WI38 (cell line): ENCODE results near the gene BCKDHA.
A peak's percentile ranks its signal among the peaks of the same experiment; 100 is the strongest.

Experiments
- H3K4me3 ChIP-seq: 2 replicates; pipeline ENCODE4 v1.5.1; 2011; ENCODE audit warnings: low read depth, mild to moderate bottlenecking, control low read depth, low read length
- TF ChIP-seq, protein P1 (sequence below): IDR thresholded peaks from 2 replicates; pipeline ENCODE4 v1.5.1; 2012; ENCODE audit warnings: low read depth, mild to moderate bottlenecking, control low read depth, low read length

The BCKDHA gene

GRCh38 chr19:41397086-41398049 lies at the start of gene BCKDHA, which contains the start of gene EXOSC5:
Gene BCKDHA, plus strand, starts transcription at chr19:41397818. Its CDS starts 10 bp downstream, at chr19:41397828.
Gene EXOSC5, minus strand, starts transcription at chr19:41397359. Its CDS starts 31 bp downstream, at chr19:41397328.
- H3K4me3 ChIP-seq, result peak within 1 kb of the TSS; percentile 100
- TF ChIP-seq, protein P1, sequence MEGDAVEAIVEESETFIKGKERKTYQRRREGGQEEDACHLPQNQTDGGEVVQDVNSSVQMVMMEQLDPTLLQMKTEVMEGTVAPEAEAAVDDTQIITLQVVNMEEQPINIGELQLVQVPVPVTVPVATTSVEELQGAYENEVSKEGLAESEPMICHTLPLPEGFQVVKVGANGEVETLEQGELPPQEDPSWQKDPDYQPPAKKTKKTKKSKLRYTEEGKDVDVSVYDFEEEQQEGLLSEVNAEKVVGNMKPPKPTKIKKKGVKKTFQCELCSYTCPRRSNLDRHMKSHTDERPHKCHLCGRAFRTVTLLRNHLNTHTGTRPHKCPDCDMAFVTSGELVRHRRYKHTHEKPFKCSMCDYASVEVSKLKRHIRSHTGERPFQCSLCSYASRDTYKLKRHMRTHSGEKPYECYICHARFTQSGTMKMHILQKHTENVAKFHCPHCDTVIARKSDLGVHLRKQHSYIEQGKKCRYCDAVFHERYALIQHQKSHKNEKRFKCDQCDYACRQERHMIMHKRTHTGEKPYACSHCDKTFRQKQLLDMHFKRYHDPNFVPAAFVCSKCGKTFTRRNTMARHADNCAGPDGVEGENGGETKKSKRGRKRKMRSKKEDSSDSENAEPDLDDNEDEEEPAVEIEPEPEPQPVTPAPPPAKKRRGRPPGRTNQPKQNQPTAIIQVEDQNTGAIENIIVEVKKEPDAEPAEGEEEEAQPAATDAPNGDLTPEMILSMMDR, result no peak

- TF ChIP-seq, protein P1, result no peak
- H3K4me3 ChIP-seq, result peak overlapping the region; percentile 92
Measured at GRCh38 chr19:41350735-41351338, 46.8 kb upstream of the BCKDHA start.

GRCh38 chr19:41351339-41352245 lies 46.0 kb upstream of the BCKDHA start:
- peak overlapping the region; percentile 92 for H3K4me3 ChIP-seq

GRCh38 chr19:41352279-41352608 lies 45.4 kb upstream of the BCKDHA start:
- TF ChIP-seq, protein P1, result no peak
- peak overlapping the region; percentile 92 for H3K4me3 ChIP-seq

More at GRCh38 chr19:41351339-41352245, 46.0 kb upstream of the BCKDHA start:
- TF ChIP-seq, protein P1, result no peak

DNA sequence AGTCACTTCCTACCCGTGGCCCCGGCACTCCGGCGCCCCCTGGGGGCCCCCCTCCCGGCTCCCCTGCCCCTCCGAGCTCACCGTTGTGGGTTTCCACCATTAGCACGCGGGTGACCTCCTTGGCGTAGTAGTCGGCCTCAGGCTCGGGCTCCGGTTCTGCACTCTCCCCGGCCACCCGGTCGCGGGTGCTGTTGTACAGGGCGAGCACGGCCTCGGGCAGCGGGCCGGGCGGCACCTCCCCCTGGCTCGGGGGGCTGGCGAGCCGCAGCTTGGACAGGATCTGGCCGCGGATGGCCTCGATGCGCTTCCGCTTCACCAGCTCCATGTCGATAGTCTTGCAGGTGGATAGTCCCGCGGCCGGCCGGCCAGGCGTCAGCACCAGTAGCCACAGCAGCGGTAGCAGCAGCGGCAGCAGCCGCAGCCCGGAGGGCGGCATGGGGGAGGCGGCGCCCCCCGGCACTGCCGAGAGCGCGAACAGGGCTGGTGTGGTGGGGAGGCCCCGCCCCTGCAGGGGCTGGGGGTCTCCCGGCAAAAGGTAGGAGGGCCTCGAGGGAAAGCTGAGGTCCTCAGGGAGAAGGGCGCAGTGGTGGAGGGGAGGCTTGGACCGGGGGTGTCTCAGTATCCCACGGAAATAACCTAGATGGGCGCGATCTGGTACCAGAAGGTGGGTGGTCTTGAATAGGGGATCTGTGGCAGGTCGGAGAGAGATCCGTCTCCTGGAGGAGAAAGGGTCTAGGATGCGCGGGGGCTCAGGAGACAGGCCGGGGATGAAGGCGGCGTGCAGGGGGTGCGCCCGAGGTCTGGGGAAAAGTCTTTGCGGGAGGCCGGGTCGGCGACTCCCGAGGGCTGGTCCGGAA lies 44.8 kb upstream of the BCKDHA start:
- TF ChIP-seq, protein P1, result peak; percentile 35; the same call in 1 of the 2 replicates
- H3K4me3 ChIP-seq, result peak overlapping the region; percentile 92
